22Rv1 (cell line): Measurements from ENCODE around the gene ABCB11.

Source experiments
- ZFX ChIP-seq: fragments of 450-650 bp; IDR thresholded peaks from 2 replicates; pipeline ENCODE4 v1.6.1; 2017; ENCODE audit warnings: antibody characterized with exemption, borderline replicate concordance
- TF ChIP-seq, protein P1 (sequence below): fragments of 450-650 bp; IDR thresholded peaks from 2 replicates; pipeline ENCODE4 v1.5.1; 2017; ENCODE audit warnings: mild to moderate bottlenecking

DNA sequence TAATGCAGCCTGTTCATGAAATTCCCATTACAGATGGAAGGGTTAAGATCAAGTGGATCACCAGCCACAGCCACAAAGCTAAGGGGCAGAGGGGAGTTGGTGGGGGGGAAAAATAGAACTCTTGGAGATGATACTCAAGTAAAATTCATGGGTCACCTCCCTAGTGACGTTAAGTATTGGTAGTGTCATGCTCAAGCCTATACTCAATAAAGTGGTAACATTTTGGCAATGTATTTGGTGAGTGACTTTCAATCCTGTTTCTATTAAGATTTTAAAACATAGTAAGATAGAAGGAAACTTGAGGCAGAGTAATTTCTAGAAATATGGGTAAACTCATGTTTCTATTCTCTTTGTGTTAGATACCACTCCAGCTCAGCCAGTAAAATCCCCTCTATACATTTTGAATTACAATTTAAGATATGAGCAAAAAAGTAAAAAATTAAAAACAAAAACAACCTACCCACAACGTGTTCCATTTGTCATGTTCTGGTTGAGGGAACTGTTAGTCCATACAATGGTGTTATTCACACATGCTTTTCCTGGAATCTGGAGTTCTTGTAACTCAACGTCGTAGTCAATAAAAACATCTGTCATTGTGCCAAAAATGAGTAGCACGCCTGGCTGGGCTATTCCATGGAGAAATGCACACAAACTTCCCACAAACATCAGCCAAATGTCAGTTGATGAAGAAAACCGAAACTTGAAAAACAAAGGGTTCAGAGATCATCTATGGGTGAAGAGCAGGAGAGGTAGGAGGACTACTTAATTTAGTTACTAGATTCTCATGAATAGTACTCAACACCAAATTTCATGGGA, 18.1 kb downstream of the ABCB11 start:
- TF ChIP-seq, protein P1, sequence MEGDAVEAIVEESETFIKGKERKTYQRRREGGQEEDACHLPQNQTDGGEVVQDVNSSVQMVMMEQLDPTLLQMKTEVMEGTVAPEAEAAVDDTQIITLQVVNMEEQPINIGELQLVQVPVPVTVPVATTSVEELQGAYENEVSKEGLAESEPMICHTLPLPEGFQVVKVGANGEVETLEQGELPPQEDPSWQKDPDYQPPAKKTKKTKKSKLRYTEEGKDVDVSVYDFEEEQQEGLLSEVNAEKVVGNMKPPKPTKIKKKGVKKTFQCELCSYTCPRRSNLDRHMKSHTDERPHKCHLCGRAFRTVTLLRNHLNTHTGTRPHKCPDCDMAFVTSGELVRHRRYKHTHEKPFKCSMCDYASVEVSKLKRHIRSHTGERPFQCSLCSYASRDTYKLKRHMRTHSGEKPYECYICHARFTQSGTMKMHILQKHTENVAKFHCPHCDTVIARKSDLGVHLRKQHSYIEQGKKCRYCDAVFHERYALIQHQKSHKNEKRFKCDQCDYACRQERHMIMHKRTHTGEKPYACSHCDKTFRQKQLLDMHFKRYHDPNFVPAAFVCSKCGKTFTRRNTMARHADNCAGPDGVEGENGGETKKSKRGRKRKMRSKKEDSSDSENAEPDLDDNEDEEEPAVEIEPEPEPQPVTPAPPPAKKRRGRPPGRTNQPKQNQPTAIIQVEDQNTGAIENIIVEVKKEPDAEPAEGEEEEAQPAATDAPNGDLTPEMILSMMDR, result no peak
- TF ChIP-seq ZFX, result no peak
